GM23338 (cell line): ENCODE measurements around the gene FBXO47. TPM values are rescaled to one million over a fixed set of nuclear protein-coding genes. Genes with fewer than 3 reads are reported as not detected.

Experiments used
- ATAC-seq: fragments of 200-7000 bp; cut with Tn5 transposase; 3 replicates; pipeline ENCODE4 v1.9.1; 2020
- DNase-seq: peaks from one replicate; pipeline ENCODE4 v3.0.0-alpha.2; 2015; ENCODE audit warnings: low spot score
- H2AFZ ChIP-seq: fragments of 200-600 bp; sonication (generic); 2 replicates; pipeline ENCODE4 v1.8.0; 2016; ENCODE audit warnings: antibody characterized with exemption, mild to moderate bottlenecking, moderate library complexity
- H3F3A ChIP-seq: fragments of 200-600 bp; sonication (generic); replicated peaks from 2 replicates; pipeline ENCODE4 v1.8.0; 2017; ENCODE audit warnings: antibody characterized with exemption, mixed run types, low read depth
- H3K27ac ChIP-seq: fragments of 200-600 bp; sonication (generic); 2 replicates; pipeline ENCODE4 v1.6.1; 2016; ENCODE audit warnings: low read depth
- H3K27me3 ChIP-seq: fragments of 200-600 bp; sonication (generic); 2 replicates; pipeline ENCODE4 v1.8.0; 2016; ENCODE audit warnings: mild to moderate bottlenecking, mixed run types, moderate library complexity; ENCODE audit not compliant: insufficient read depth
- H3K36me3 ChIP-seq: fragments of 200-600 bp; sonication (generic); 2 replicates; pipeline ENCODE4 v1.8.0; 2016; ENCODE audit warnings: mild to moderate bottlenecking; ENCODE audit not compliant: insufficient read depth
- H3K4me1 ChIP-seq: fragments of 200-600 bp; sonication (generic); 2 replicates; pipeline ENCODE4 v1.8.0; 2016; ENCODE audit warnings: mild to moderate bottlenecking, moderate library complexity; ENCODE audit not compliant: insufficient read depth
- H3K4me2 ChIP-seq: fragments of 200-600 bp; sonication (generic); 2 replicates; pipeline ENCODE4 v1.7.1; 2017; ENCODE audit warnings: mixed run types
- H3K4me3 ChIP-seq: fragments of 200-600 bp; sonication (generic); 2 replicates; pipeline ENCODE4 v1.6.1; 2016; ENCODE audit warnings: mixed run types
- H3K79me2 ChIP-seq: fragments of 200-600 bp; sonication (generic); replicated peaks from 2 replicates; pipeline ENCODE4 v1.8.0; 2017; ENCODE audit warnings: mild to moderate bottlenecking; ENCODE audit not compliant: insufficient read depth
- H3K9me2 ChIP-seq: fragments of 200-600 bp; sonication (generic); 2 replicates; pipeline ENCODE4 v1.8.0; 2017; ENCODE audit not compliant: insufficient read depth
- H4K20me1 ChIP-seq: fragments of 200-600 bp; sonication (generic); replicated peaks from 2 replicates; pipeline ENCODE4 v1.8.0; 2017; ENCODE audit warnings: mild to moderate bottlenecking; ENCODE audit not compliant: insufficient read depth
- H3K27ac Mint-ChIP-seq: 2 replicates; pipeline ENCODE4 v1.8.0; 2020; ENCODE audit warnings: inconsistent platforms, mild to moderate bottlenecking, moderate library complexity, mixed read lengths
- H3K27me3 Mint-ChIP-seq: 3 replicates; pipeline ENCODE4 v1.8.0; 2022; ENCODE audit warnings: low read depth, mild to moderate bottlenecking, moderate library complexity, mixed read lengths, inconsistent platforms; ENCODE audit not compliant: insufficient read depth, poor library complexity
- H3K36me3 Mint-ChIP-seq: 3 replicates; pipeline ENCODE4 v1.8.0; 2021; ENCODE audit warnings: low read depth, mild to moderate bottlenecking, inconsistent platforms, moderate library complexity, mixed read lengths
- H3K4me1 Mint-ChIP-seq: 3 replicates; pipeline ENCODE4 v1.8.0; 2020; ENCODE audit warnings: mild to moderate bottlenecking, inconsistent platforms, mixed read lengths
- H3K4me3 Mint-ChIP-seq: 3 replicates; pipeline ENCODE4 v1.8.0; 2021; ENCODE audit warnings: moderate library complexity, mild to moderate bottlenecking, inconsistent platforms, mixed read lengths
- H3K9me3 Mint-ChIP-seq: 3 replicates; pipeline ENCODE4 v1.8.0; 2020; ENCODE audit warnings: moderate library complexity, mild to moderate bottlenecking, inconsistent platforms, mixed read lengths
- CREB1 ChIP-seq: fragments of 250-450 bp; sonication (Bioruptor Pico); IDR thresholded peaks from 2 replicates; pipeline ENCODE4 v1.5.0; 2020; ENCODE audit warnings: low read depth, mild to moderate bottlenecking, moderate library complexity
- ETS1 ChIP-seq: IDR thresholded peaks from 2 replicates; pipeline ENCODE4 v1.6.1; 2016; ENCODE audit warnings: antibody characterized with exemption
- EZH2phosphoT487 ChIP-seq: fragments of 200-600 bp; sonication (generic); IDR thresholded peaks from one replicate; pipeline ENCODE4 v1.8.1; 2018; ENCODE audit warnings: antibody characterized with exemption; ENCODE audit not compliant: unreplicated experiment
- JUNB ChIP-seq: IDR thresholded peaks from one replicate; pipeline ENCODE4 v1.6.1; 2016; ENCODE audit warnings: antibody characterized with exemption; ENCODE audit not compliant: unreplicated experiment
- NANOG ChIP-seq: IDR thresholded peaks from 2 replicates; pipeline ENCODE4 v1.6.1; 2016; ENCODE audit warnings: antibody characterized with exemption, borderline replicate concordance
- POLR2AphosphoS5 ChIP-seq: IDR thresholded peaks from 2 replicates; pipeline ENCODE4 v1.6.1; 2016; ENCODE audit warnings: antibody characterized with exemption, low read depth
- STAT1 ChIP-seq: IDR thresholded peaks from one replicate; pipeline ENCODE4 v1.6.1; 2016; ENCODE audit warnings: antibody characterized with exemption; ENCODE audit not compliant: unreplicated experiment
- ZNF114 ChIP-seq: fragments of 250-450 bp; sonication (Bioruptor Pico); IDR thresholded peaks from 2 replicates; pipeline ENCODE4 v1.5.0; 2020; ENCODE audit warnings: mild to moderate bottlenecking, moderate library complexity
- ZNF331 ChIP-seq: fragments of 250-450 bp; sonication (Bioruptor Pico); IDR thresholded peaks from 2 replicates; pipeline ENCODE4 v1.5.0; 2020; ENCODE audit warnings: low read depth, mild to moderate bottlenecking, moderate library complexity
- ZNF462 ChIP-seq: fragments of 250-450 bp; sonication (Bioruptor Pico); IDR thresholded peaks from 2 replicates; pipeline ENCODE4 v1.5.0; 2020; ENCODE audit warnings: mild to moderate bottlenecking, moderate library complexity
- polyA plus RNA-seq: library from polyadenylated mRNA; unstranded; fragments of >200 nt; fragmentation: Nextera tagmentation; extraction: Ambion mirVana; gene quantifications from 2 replicates; pipeline ENCODE4 v1.2.1, GENCODE V29; 2016
- total RNA-seq: library from RNA; depleted of rRNA; stranded (reverse); fragments of >200 nt; shearing (Covaris generic); gene quantifications from 2 replicates; pipeline ENCODE4 v1.2.3, GENCODE V29; 2014

Gene FBXO47
- total and polyA plus RNA-seq, 2 experiments from 2014 or later = not detected

DNA sequence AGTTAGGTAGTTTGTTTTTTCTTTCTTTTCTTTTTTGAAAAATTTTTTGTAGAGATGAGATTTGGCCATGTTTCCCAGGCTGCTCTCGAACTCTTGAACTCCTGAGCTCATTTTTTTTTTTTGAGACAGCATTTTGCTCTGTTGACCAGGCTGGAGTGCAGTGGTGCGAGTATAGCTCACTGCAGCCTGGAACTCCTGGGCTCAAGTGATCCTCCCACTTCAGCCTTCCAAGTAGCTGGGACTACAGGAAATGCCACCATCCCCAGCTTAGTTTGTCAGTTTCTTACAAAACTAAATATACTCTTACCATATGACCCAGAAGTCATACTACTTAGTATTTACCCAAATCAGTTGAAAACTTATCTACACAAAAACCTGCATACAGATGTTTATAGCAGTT is 14.4 kb upstream of the FBXO47 start:
- Histone ChIP-seq H3K4me3 (no peak overlapping the region), H2AFZ (no peak overlapping the region), H3K9me2 (no peaks in the 10 kb centered on the region), H3K79me2 (no peaks in the 10 kb centered on the region), H3K36me3 (no peaks in the 10 kb centered on the region), H3K27me3 (no peaks in the 10 kb centered on the region), H3K27ac (no peak overlapping the region), H3K4me2 (no peak overlapping the region), H3K4me1 (no peaks in the 10 kb centered on the region), H4K20me1 (no peaks in the 10 kb centered on the region), H3F3A (no peaks in the 10 kb centered on the region)
- Mint-ChIP-seq H3K4me3 (no peak overlapping the region), H3K27ac (no peak overlapping the region), H3K36me3 (no peaks in the 10 kb centered on the region), H3K27me3 (peaks cover 6% of the 10 kb centered on the region), H3K9me3 (no peaks in the 10 kb centered on the region), H3K4me1 (no peaks in the 10 kb centered on the region)
- no peak for TF ChIP-seq ETS1
- no peak for TF ChIP-seq NANOG
- no peak for ATAC-seq
- DNase-seq = no peak

- Histone ChIP-seq H3K79me2 (no peaks in the 10 kb centered on the region), H3K4me1 (no peaks in the 10 kb centered on the region), H3K9me2 (no peaks in the 10 kb centered on the region), H3K4me3 (no peak overlapping the region), H3K36me3 (no peaks in the 10 kb centered on the region), H3K27me3 (no peaks in the 10 kb centered on the region), H4K20me1 (no peaks in the 10 kb centered on the region), H2AFZ (no peak overlapping the region), H3K27ac (no peak overlapping the region), H3F3A (no peaks in the 10 kb centered on the region), H3K4me2 (no peak overlapping the region)
- H3K4me1 Mint-ChIP-seq = no peaks in the 10 kb centered on the region
- H3K27ac Mint-ChIP-seq = no peak overlapping the region
- no peaks in the 10 kb centered on the region for H3K9me3 Mint-ChIP-seq
- H3K4me3 Mint-ChIP-seq = no peak overlapping the region
- DNase-seq (no peak), ATAC-seq (no peak)
- H3K36me3 Mint-ChIP-seq = no peaks in the 10 kb centered on the region
- H3K27me3 Mint-ChIP-seq = peaks cover 6% of the 10 kb centered on the region
- no peak for TF ChIP-seq ZNF462 (CRISPR knock-in tag)
- no peak for TF ChIP-seq ZNF114 (CRISPR knock-in tag)
- no peak for TF ChIP-seq EZH2phosphoT487
- no peak for TF ChIP-seq JUNB
- TF ChIP-seq ETS1 = no peak
- no peak for TF ChIP-seq CREB1 (CRISPR knock-in tag)
- no peak for TF ChIP-seq ZNF331
- TF ChIP-seq POLR2AphosphoS5 = no peak
- TF ChIP-seq STAT1 = no peak
Observed at GRCh38 chr17:38980490-38981217, 13.5 kb upstream of the FBXO47 start.
